HepG2 (cell line): ENCODE data around the gene HAUS1.

Experiments used
- BRCA1 ChIP-seq: sonication (generic); formaldehyde crosslinking; IDR thresholded peaks from 2 replicates; pipeline ENCODE4 v1.4.0; 2020; ENCODE audit warnings: missing genetic modification reagents
- CTCF ChIP-seq: sonication (generic); formaldehyde crosslinking; IDR thresholded peaks from 2 replicates; pipeline ENCODE4 v1.5.0; 2020; ENCODE audit warnings: mild to moderate bottlenecking, missing genetic modification reagents, moderate library complexity
- DDIT3 ChIP-seq: sonication (generic); formaldehyde crosslinking; IDR thresholded peaks from 2 replicates; pipeline ENCODE4 v1.4.0; 2020; ENCODE audit warnings: mild to moderate bottlenecking, missing genetic modification reagents
- MNT ChIP-seq: fragments of 450-650 bp; IDR thresholded peaks from 2 replicates; pipeline ENCODE4 v1.6.1; 2016
- MZF1 ChIP-seq: sonication (generic); formaldehyde crosslinking; IDR thresholded peaks from 2 replicates; pipeline ENCODE4 v1.8.1; 2023; ENCODE audit warnings: mild to moderate bottlenecking, missing genetic modification reagents, borderline replicate concordance
- PHB2 ChIP-seq: fragments of 450-650 bp; IDR thresholded peaks from 2 replicates; pipeline ENCODE4 v1.6.1; 2018; ENCODE audit not compliant: partially characterized antibody
- POGK ChIP-seq: sonication (generic); formaldehyde crosslinking; conservative IDR thresholded peaks from 2 replicates; pipeline ENCODE4 v1.8.0; 2022; ENCODE audit warnings: mild to moderate bottlenecking, moderate library complexity, missing genetic modification reagents
- ZNF280B ChIP-seq: sonication (generic); formaldehyde crosslinking; IDR thresholded peaks from 2 replicates; pipeline ENCODE4 v1.5.0; 2020; ENCODE audit warnings: missing genetic modification reagents, mild to moderate bottlenecking, borderline replicate concordance
- ZNF484 ChIP-seq: sonication (generic); formaldehyde crosslinking; IDR thresholded peaks from 2 replicates; pipeline ENCODE4 v1.5.1; 2020; ENCODE audit warnings: mild to moderate bottlenecking, low read depth, missing genetic modification reagents, borderline replicate concordance

GRCh38 chr18:46061796-46062195, 42.4 kb upstream of the HAUS1 start:
- no peak for TF ChIP-seq DDIT3 (CRISPR knock-in tag)
- no peak for TF ChIP-seq BRCA1 (CRISPR knock-in tag)
- no peak for TF ChIP-seq ZNF280B (CRISPR knock-in tag)
- TF ChIP-seq CTCF (CRISPR knock-in tag) = no peak
- TF ChIP-seq POGK = no peak
- TF ChIP-seq MNT = no peak
- no peak for TF ChIP-seq PHB2
- no peak for TF ChIP-seq ZNF484
- TF ChIP-seq MZF1 (CRISPR knock-in tag) = no peak
